HepG2 (cell line): ENCODE measurements around the gene METTL5.

Source experiments
- POGZ ChIP-seq: sonication (generic); formaldehyde crosslinking; IDR thresholded peaks from 2 replicates; pipeline ENCODE4 v1.4.0; 2020; ENCODE audit warnings: mild to moderate bottlenecking, missing genetic modification reagents
- TAF1 ChIP-seq: sonication (generic); formaldehyde crosslinking; IDR thresholded peaks from 2 replicates; pipeline ENCODE4 v1.4.0; 2020; ENCODE audit warnings: missing genetic modification reagents
- ZNF280D ChIP-seq: sonication (generic); formaldehyde crosslinking; IDR thresholded peaks from 2 replicates; pipeline ENCODE4 v1.5.1; 2020; ENCODE audit warnings: mild to moderate bottlenecking, missing genetic modification reagents

GRCh38 chr2:169798397-169798717 lies 26.3 kb downstream of the METTL5 start:
- TF ChIP-seq TAF1 (CRISPR knock-in tag) (no peak), POGZ (CRISPR knock-in tag) (no peak), ZNF280D (CRISPR knock-in tag) (no peak)
